ENCODE data around the gene CDC42EP3. TPM values are rescaled to one million over a fixed set of nuclear protein-coding genes. Genes with fewer than 3 reads are reported as not detected.

CDC42EP3 gene
- total and polyA plus RNA-seq, 9 donors: 12.0 to 82.7 (median 27.6) TPM

DNA sequence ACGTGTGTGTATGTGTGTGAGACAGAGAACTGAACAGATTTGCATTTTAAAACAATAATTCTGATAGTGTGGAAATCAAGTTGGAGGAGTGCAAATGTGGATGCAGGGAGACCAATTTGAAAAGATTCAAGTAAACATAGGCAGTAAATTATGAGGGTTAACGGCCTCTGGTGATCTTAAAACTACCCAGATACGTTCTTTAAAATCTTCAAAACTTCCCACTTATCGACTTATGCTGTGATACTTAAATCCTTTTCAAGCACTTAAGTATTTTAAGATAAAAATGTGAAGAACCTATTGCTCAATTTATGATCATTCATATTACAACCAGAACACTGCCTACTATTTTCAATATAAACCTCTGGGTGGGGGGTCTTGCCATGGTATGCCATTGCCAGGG lies 37.7 kb upstream of the CDC42EP3 start:
- Histone ChIP-seq H3K27ac (no peak overlapping the region), H3K4me1 (ENCODE audit: insufficient read depth) (no peaks in the 10 kb centered on the region), H3K36me3 (no peaks in the 10 kb centered on the region), H3K4me3 (no peak overlapping the region), H3K9me3 (no peaks in the 10 kb centered on the region), H3K27me3 (no peaks in the 10 kb centered on the region)
- TF ChIP-seq EP300 (IDR thresholded peaks at IDR 0.05): no peak
- TF ChIP-seq, protein P1, sequence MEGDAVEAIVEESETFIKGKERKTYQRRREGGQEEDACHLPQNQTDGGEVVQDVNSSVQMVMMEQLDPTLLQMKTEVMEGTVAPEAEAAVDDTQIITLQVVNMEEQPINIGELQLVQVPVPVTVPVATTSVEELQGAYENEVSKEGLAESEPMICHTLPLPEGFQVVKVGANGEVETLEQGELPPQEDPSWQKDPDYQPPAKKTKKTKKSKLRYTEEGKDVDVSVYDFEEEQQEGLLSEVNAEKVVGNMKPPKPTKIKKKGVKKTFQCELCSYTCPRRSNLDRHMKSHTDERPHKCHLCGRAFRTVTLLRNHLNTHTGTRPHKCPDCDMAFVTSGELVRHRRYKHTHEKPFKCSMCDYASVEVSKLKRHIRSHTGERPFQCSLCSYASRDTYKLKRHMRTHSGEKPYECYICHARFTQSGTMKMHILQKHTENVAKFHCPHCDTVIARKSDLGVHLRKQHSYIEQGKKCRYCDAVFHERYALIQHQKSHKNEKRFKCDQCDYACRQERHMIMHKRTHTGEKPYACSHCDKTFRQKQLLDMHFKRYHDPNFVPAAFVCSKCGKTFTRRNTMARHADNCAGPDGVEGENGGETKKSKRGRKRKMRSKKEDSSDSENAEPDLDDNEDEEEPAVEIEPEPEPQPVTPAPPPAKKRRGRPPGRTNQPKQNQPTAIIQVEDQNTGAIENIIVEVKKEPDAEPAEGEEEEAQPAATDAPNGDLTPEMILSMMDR (IDR thresholded peaks at IDR 0.05): no peak
- no peak for DNase-seq
- intact Hi-C loops (cut with DNase I): no loop called here
- WGBS, 3 donors: 66 to 86% (median 85%) methylated on average over 4 of the region's 4 CpGs

DNA sequence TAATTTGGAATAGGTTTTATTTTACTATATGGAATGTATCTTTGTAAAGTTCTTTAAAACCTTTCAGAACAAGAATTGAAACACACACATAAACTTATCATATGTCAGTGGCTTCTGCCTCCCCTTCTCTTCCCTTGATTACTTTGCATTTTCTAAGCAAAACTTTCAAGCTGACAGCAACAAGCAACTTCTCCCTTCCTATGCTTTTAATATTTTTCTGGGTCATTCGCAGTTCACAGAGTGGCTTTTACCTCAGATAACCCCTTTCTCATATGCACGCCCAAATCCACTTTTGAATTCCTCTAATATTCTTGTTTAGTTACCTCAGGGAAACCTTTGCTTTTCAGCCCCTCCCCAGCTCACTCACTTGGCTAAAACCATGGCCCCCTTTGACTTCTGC lies 36.7 kb upstream of the CDC42EP3 start:
- no peaks in the 10 kb centered on the region for H3K36me3 ChIP-seq
- DNase-seq: no peak
- H3K4me3 ChIP-seq: no peak overlapping the region
- no peaks in the 10 kb centered on the region for H3K27me3 ChIP-seq
- no peak for TF ChIP-seq POLR2A (IDR thresholded peaks at IDR 0.05)
- TF ChIP-seq, protein P1 (IDR thresholded peaks at IDR 0.05): no peak
- TF ChIP-seq EP300 (IDR thresholded peaks at IDR 0.05): no peak
- no peak overlapping the region for H3K27ac ChIP-seq
- WGBS, 3 donors: 18 to 34% (median 22%) methylated on average over 2 of the region's 2 CpGs
- intact Hi-C loops (cut with DNase I): no loop called here
- H3K4me1 ChIP-seq (ENCODE audit: insufficient read depth): no peaks in the 10 kb centered on the region
- no peaks in the 10 kb centered on the region for H3K9me3 ChIP-seq

DNA sequence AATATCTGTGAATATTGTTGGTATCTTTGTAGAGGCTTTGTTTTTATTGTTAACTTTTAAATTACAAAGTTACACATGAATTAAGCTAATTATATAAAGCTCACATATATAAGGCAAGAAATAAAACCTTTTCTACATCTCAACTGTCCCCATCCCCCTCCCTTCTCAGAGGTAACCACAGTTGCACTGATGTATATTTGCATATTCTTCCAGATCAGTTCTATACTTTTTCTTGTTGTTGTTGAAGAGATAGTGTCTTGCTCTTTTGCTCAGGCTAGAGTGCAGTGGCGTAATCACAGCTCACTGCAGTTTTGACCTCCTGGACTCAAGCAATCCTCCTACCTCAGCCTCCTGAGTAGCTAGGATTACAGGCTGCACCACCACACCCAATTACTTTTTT lies 36.0 kb upstream of the CDC42EP3 start:
- 91 to 100% (median 95%) methylated on average over 1 of the region's 1 CpG for WGBS, 3 donors
- Histone ChIP-seq H3K9me3 (no peaks in the 10 kb centered on the region), H3K27ac (no peak overlapping the region), H3K36me3 (no peaks in the 10 kb centered on the region), H3K4me3 (no peak overlapping the region), H3K4me1 (ENCODE audit: insufficient read depth) (no peaks in the 10 kb centered on the region), H3K27me3 (no peaks in the 10 kb centered on the region)
- intact Hi-C loops (cut with DNase I): no loop called here
- DNase-seq: no peak
- no peak for TF ChIP-seq EP300 (IDR thresholded peaks at IDR 0.05)
- no peak for TF ChIP-seq POLR2A (IDR thresholded peaks at IDR 0.05)
- TF ChIP-seq, protein P1 (IDR thresholded peaks at IDR 0.05): no peak

DNA sequence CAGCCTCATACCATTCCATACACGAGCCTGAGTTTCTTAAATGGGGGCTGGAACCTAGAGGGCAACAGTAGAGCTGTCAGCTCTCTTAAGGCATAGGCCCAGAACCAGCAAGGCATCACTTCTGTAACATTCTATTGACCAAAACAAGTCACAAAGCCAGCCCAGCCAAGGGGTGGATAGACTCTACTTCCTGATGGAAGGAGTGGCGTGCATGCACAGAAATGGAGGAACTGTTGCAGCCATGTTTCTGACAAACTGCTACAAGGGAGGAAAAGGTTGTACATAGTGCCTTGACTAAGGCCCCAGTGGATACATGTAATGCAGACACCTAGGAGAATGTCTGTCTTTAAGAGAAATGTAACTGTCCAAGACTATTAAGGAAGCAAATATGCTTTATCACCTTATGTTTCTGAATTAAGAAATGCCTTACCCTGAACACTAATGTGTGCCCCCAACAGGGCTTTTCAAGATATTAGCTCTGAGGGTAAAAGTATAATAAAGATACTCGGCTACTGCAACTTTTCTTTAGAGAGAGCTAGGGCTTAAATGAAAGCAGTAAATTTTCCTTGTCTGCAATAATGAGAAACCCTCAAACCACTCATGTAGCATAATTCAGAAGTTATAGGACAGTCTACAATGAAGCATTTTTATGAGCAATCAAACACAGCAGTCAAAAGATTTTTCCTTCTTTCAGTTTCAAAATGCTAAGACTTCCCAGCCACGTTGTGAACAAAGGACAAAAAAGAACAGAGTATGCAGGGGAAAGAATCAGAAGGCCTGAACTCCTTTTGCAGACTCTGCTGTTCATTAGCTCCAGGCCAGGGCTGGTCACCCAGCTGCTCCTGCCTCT lies 35.1 kb upstream of the CDC42EP3 start:
- no peak for DNase-seq
- no peak overlapping the region for H3K4me3 ChIP-seq
- no peaks in the 10 kb centered on the region for H3K4me1 ChIP-seq (ENCODE audit: insufficient read depth)
- WGBS, 3 donors: 67 to 73% (median 69%) methylated on average over 4 of the region's 4 CpGs
- no peaks in the 10 kb centered on the region for H3K9me3 ChIP-seq
- H3K27me3 ChIP-seq: no peaks in the 10 kb centered on the region
- TF ChIP-seq, protein P1 (IDR thresholded peaks at IDR 0.05): no peak
- TF ChIP-seq POLR2A (IDR thresholded peaks at IDR 0.05) (no peak), EP300 (IDR thresholded peaks at IDR 0.05) (no peak)
- H3K36me3 ChIP-seq: no peaks in the 10 kb centered on the region
- no peak overlapping the region for H3K27ac ChIP-seq
- intact Hi-C loops (cut with DNase I): no loop called here
